GM23248 (cell line): ENCODE data around the gene NMD3.

Experiments used
- EZH2 ChIP-seq: fragments of 200-600 bp; sonication (generic); IDR thresholded peaks from 2 replicates; pipeline ENCODE4 v1.6.1; 2018; ENCODE audit warnings: antibody characterized with exemption, mild to moderate bottlenecking; ENCODE audit not compliant: insufficient read depth, poor library complexity, severe bottlenecking
- EZH2phosphoT487 ChIP-seq: fragments of 200-600 bp; sonication (generic); IDR thresholded peaks from 2 replicates; pipeline ENCODE4 v1.6.1; 2018; ENCODE audit warnings: antibody characterized with exemption, moderate library complexity, mild to moderate bottlenecking, low read depth; ENCODE audit not compliant: insufficient read depth

- TF ChIP-seq EZH2 (no peak), EZH2phosphoT487 (no peak)
Observed at GRCh38 chr3:161268601-161269000, 47.5 kb downstream of the NMD3 start.
